Liver (tissue), 9 donors: ENCODE results near the gene PRND. TPM values are rescaled to one million over a fixed set of nuclear protein-coding genes. Genes with fewer than 3 reads are reported as not detected.

Experiments used
- DNase-seq: peaks from one replicate; pipeline ENCODE4 v3.0.0-alpha.2; 2017; ENCODE audit warnings: low spot score
- H3K27ac ChIP-seq, 2 donors: one replicate each; pipeline ENCODE4 v1.7.0; 2013; ENCODE audit warnings: inconsistent platforms in 2 of 2, low read length in 2 of 2, control low read depth in 1 of 2, low read depth in 1 of 2, mild to moderate bottlenecking in 1 of 2
- H3K27me3 ChIP-seq, 4 donors: one replicate each; pipeline versions ENCODE4 v1.6.1 to v1.7.0; 2013; ENCODE audit warnings: low read length in 3 of 4, inconsistent platforms in 1 of 4, mild to moderate bottlenecking in 1 of 4, moderate library complexity in 1 of 4; ENCODE audit not compliant: control insufficient read depth in 4 of 4, insufficient read depth in 4 of 4
- H3K36me3 ChIP-seq, 4 donors: one replicate each; pipeline versions ENCODE4 v1.6.1 to v1.7.0; 2013; ENCODE audit warnings: low read length in 3 of 4, mild to moderate bottlenecking in 3 of 4, low read depth in 1 of 4, moderate library complexity in 1 of 4; ENCODE audit not compliant: control insufficient read depth in 4 of 4, insufficient read depth in 3 of 4
- H3K4me1 ChIP-seq, 4 donors: one replicate each; pipeline versions ENCODE4 v1.6.1 to v1.7.0; 2013; ENCODE audit warnings: low read length in 3 of 4, mild to moderate bottlenecking in 3 of 4, moderate library complexity in 1 of 4; ENCODE audit not compliant: control insufficient read depth in 4 of 4, insufficient read depth in 4 of 4
- H3K4me3 ChIP-seq, 3 donors: one replicate each; pipeline versions ENCODE4 v1.6.1 to v1.7.0; 2013; ENCODE audit warnings: low read length in 3 of 3, control low read depth in 1 of 3, low read depth in 1 of 3, mild to moderate bottlenecking in 1 of 3
- H3K9ac ChIP-seq, 2 donors: one replicate each; pipeline ENCODE4 v1.7.0; 2013; ENCODE audit warnings: low read length in 2 of 2, mild to moderate bottlenecking in 2 of 2, moderate library complexity in 2 of 2, control low read depth in 1 of 2, low read depth in 1 of 2
- H3K9me3 ChIP-seq, 4 donors: one replicate each; pipeline versions ENCODE4 v1.6.1 to v1.7.0; 2013; ENCODE audit warnings: low read length in 3 of 4; ENCODE audit not compliant: control insufficient read depth in 4 of 4
- ATF3 ChIP-seq: IDR thresholded peaks from 2 replicates; pipeline ENCODE4 v1.6.1; 2016; ENCODE audit warnings: antibody characterized with exemption
- EGR1 ChIP-seq, 2 donors: IDR thresholded peaks; 2 replicates each; pipeline ENCODE4 v1.6.1; 2016 to 2018; ENCODE audit warnings: antibody characterized with exemption in 2 of 2, low read depth in 2 of 2
- FOXA1 ChIP-seq: IDR thresholded peaks from 2 replicates; pipeline ENCODE4 v1.6.1; 2016; ENCODE audit warnings: antibody characterized with exemption
- FOXA2 ChIP-seq: IDR thresholded peaks from 2 replicates; pipeline ENCODE4 v1.6.1; 2016; ENCODE audit warnings: antibody characterized with exemption
- HNF4A ChIP-seq, 2 donors: conservative IDR thresholded peaks; 2 replicates each; pipeline ENCODE4 v1.6.1; 2016; ENCODE audit warnings: antibody characterized with exemption in 2 of 2, mild to moderate bottlenecking in 2 of 2
- HNF4G ChIP-seq: IDR thresholded peaks from 2 replicates; pipeline ENCODE4 v1.6.1; 2016; ENCODE audit warnings: antibody characterized with exemption
- JUND ChIP-seq, 2 donors: IDR thresholded peaks; 2 replicates each; pipeline ENCODE4 v1.6.1; 2016; ENCODE audit warnings: antibody characterized with exemption in 2 of 2
- NR2F2 ChIP-seq: IDR thresholded peaks from 2 replicates; pipeline ENCODE4 v1.6.1; 2016; ENCODE audit warnings: antibody characterized with exemption
- RAD21 ChIP-seq, 2 donors: IDR thresholded peaks; 2 replicates each; pipeline ENCODE4 v1.6.1; 2016; ENCODE audit warnings: antibody characterized with exemption in 2 of 2, mild to moderate bottlenecking in 2 of 2
- RXRA ChIP-seq, 2 donors: IDR thresholded peaks; 2 replicates each; pipeline ENCODE4 v1.6.1; 2017 to 2018; ENCODE audit warnings: antibody characterized with exemption in 2 of 2, mild to moderate bottlenecking in 1 of 2
- SP1 ChIP-seq: IDR thresholded peaks from 2 replicates; pipeline ENCODE4 v1.6.1; 2018; ENCODE audit warnings: antibody characterized with exemption, mild to moderate bottlenecking
- TAF1 ChIP-seq: conservative IDR thresholded peaks from 2 replicates; pipeline ENCODE4 v1.6.1; 2016; ENCODE audit warnings: antibody characterized with exemption, mild to moderate bottlenecking
- YY1 ChIP-seq: IDR thresholded peaks from 2 replicates; pipeline ENCODE4 v1.6.1; 2016; ENCODE audit warnings: antibody characterized with exemption, mild to moderate bottlenecking
- ZBTB33 ChIP-seq: IDR thresholded peaks from 2 replicates; pipeline ENCODE4 v1.6.1; 2016; ENCODE audit warnings: antibody characterized with exemption
- WGBS: extraction: QIAGEN DNeasy Blood & Tissue Kit; methylation state at CpG from one replicate; pipeline ENCODE4 v1.1.7; 2013; 5-methylcytosine and 5-hydroxymethylcytosine counted together
- polyA plus RNA-seq, 2 donors: library from polyadenylated mRNA; stranded (reverse) in 1 of 2; unstranded in 1 of 2; fragments of 200-250 nt in 1 of 2; fragments of >200 nt in 1 of 2; fragmentation: Nextera tagmentation in 1 of 2; extraction: Ambion mirVana in 1 of 2; gene quantifications; one replicate each; pipeline versions ENCODE4 v1.2.1 to v1.2.3, GENCODE V29; 2013 to 2015
- total RNA-seq, 2 donors: library from RNA; depleted of rRNA; stranded (reverse); fragments of >200 nt; gene quantifications; one replicate each; pipeline ENCODE4 v1.2.3, GENCODE V29; 2014
- TF ChIP-seq, protein P1 (sequence below): IDR thresholded peaks from 2 replicates; pipeline ENCODE4 v1.6.1; 2016; ENCODE audit warnings: antibody characterized with exemption
- TF ChIP-seq, protein P2 (sequence below): fragments of 150-350 bp; IDR thresholded peaks from 2 replicates; pipeline ENCODE4 v1.5.1; 2017; ENCODE audit warnings: improper control_type of control experiment, low read depth, low read length; ENCODE audit not compliant: missing input control
- TF ChIP-seq, protein P3 (sequence below): IDR thresholded peaks from 2 replicates; pipeline ENCODE4 v1.6.1; 2016; ENCODE audit warnings: antibody characterized with exemption, mild to moderate bottlenecking
- donor health status: healthy.
- donor health status: healthy.
- donor health status: healthy.
- donor health status: healthy.
- donor health status: healthy.

The PRND gene
- total and polyA plus RNA-seq, 4 donors: 0.23 TPM; not detected in 3

- Histone ChIP-seq H3K9ac (no peak overlapping the region), H3K36me3 (no peaks in the 10 kb centered on the region), H3K9me3 (peaks cover 0 to 6% (median 0%) of the 10 kb centered on the region in 4 donors), H3K4me1 (no peaks in the 10 kb centered on the region), H3K27ac (no peak overlapping the region), H3K4me3 (no peak overlapping the region), H3K27me3 (peaks cover 0 to 3% (median 0%) of the 10 kb centered on the region in 4 donors)
- DNase-seq: no peak
- WGBS: 88% methylated on average over 5 of the region's 5 CpGs
- TF ChIP-seq HNF4A (conservative IDR thresholded peaks at IDR 0.05): no peak
- TF ChIP-seq, protein P1, sequence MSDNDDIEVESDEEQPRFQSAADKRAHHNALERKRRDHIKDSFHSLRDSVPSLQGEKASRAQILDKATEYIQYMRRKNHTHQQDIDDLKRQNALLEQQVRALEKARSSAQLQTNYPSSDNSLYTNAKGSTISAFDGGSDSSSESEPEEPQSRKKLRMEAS: no peak
- no peak for TF ChIP-seq YY1
- TF ChIP-seq, protein P2, sequence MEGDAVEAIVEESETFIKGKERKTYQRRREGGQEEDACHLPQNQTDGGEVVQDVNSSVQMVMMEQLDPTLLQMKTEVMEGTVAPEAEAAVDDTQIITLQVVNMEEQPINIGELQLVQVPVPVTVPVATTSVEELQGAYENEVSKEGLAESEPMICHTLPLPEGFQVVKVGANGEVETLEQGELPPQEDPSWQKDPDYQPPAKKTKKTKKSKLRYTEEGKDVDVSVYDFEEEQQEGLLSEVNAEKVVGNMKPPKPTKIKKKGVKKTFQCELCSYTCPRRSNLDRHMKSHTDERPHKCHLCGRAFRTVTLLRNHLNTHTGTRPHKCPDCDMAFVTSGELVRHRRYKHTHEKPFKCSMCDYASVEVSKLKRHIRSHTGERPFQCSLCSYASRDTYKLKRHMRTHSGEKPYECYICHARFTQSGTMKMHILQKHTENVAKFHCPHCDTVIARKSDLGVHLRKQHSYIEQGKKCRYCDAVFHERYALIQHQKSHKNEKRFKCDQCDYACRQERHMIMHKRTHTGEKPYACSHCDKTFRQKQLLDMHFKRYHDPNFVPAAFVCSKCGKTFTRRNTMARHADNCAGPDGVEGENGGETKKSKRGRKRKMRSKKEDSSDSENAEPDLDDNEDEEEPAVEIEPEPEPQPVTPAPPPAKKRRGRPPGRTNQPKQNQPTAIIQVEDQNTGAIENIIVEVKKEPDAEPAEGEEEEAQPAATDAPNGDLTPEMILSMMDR: no peak
- no peak for TF ChIP-seq RXRA (IDR thresholded peaks at IDR 0.05)
- TF ChIP-seq FOXA2: no peak
- TF ChIP-seq RAD21 (IDR thresholded peaks at IDR 0.05): no peak
- TF ChIP-seq HNF4G: no peak
- TF ChIP-seq, protein P3, sequence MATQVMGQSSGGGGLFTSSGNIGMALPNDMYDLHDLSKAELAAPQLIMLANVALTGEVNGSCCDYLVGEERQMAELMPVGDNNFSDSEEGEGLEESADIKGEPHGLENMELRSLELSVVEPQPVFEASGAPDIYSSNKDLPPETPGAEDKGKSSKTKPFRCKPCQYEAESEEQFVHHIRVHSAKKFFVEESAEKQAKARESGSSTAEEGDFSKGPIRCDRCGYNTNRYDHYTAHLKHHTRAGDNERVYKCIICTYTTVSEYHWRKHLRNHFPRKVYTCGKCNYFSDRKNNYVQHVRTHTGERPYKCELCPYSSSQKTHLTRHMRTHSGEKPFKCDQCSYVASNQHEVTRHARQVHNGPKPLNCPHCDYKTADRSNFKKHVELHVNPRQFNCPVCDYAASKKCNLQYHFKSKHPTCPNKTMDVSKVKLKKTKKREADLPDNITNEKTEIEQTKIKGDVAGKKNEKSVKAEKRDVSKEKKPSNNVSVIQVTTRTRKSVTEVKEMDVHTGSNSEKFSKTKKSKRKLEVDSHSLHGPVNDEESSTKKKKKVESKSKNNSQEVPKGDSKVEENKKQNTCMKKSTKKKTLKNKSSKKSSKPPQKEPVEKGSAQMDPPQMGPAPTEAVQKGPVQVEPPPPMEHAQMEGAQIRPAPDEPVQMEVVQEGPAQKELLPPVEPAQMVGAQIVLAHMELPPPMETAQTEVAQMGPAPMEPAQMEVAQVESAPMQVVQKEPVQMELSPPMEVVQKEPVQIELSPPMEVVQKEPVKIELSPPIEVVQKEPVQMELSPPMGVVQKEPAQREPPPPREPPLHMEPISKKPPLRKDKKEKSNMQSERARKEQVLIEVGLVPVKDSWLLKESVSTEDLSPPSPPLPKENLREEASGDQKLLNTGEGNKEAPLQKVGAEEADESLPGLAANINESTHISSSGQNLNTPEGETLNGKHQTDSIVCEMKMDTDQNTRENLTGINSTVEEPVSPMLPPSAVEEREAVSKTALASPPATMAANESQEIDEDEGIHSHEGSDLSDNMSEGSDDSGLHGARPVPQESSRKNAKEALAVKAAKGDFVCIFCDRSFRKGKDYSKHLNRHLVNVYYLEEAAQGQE: no peak
- no peak for TF ChIP-seq FOXA1
- TF ChIP-seq SP1: no peak
- TF ChIP-seq TAF1: no peak
- no peak for TF ChIP-seq ZBTB33
- no peak for TF ChIP-seq JUND (IDR thresholded peaks at IDR 0.05)
- no peak for TF ChIP-seq NR2F2
- no peak for TF ChIP-seq EGR1 (IDR thresholded peaks at IDR 0.05; ENCODE audit: low read depth in 2 of 2)
Observed at GRCh38 chr20:4711511-4711910, 10.2 kb upstream of the PRND start.

DNA sequence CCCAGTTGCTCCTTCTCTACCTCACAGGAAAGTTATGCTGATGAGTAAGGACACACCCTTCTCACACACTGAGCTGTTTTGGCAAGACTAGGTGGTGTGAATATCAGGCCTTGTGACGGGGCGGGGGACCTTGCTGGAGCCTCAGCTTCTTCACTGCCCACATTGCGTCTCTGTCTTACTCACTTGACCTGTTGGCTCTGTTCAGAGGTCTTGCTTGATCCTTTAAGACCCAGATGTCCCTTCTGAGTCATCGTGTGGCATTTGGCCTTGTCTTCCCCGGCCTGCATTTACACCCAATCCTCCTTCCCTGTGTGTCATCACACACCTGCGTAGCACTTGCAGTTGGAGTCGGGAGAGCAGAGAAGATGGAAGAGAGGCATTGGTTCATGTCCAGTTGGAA lies 8.3 kb upstream of the PRND start:
- Histone ChIP-seq H3K4me1 (no peaks in the 10 kb centered on the region), H3K27me3 (peaks cover 0 to 3% (median 0%) of the 10 kb centered on the region in 4 donors), H3K9ac (no peak overlapping the region), H3K36me3 (no peaks in the 10 kb centered on the region), H3K9me3 (peaks cover 0 to 6% (median 0%) of the 10 kb centered on the region in 4 donors), H3K27ac (no peak overlapping the region), H3K4me3 (no peak overlapping the region)
- 89% methylated on average over 7 of the region's 7 CpGs for WGBS
- no peak for DNase-seq
- no peak for TF ChIP-seq YY1
- TF ChIP-seq RAD21 (IDR thresholded peaks at IDR 0.05): no peak
- TF ChIP-seq JUND (IDR thresholded peaks at IDR 0.05): no peak
- TF ChIP-seq, protein P3: no peak
- TF ChIP-seq SP1: no peak
- no peak for TF ChIP-seq HNF4A (conservative IDR thresholded peaks at IDR 0.05)
- no peak for TF ChIP-seq FOXA2
- no peak for TF ChIP-seq TAF1
- no peak for TF ChIP-seq EGR1 (IDR thresholded peaks at IDR 0.05; ENCODE audit: low read depth in 2 of 2)
- TF ChIP-seq HNF4G: no peak
- TF ChIP-seq ATF3: no peak
- no peak for TF ChIP-seq ZBTB33
